Measurements from ENCODE around the gene TLL2. TPM values are rescaled to one million over a fixed set of nuclear protein-coding genes. Genes with fewer than 3 reads are reported as not detected.

The TLL2 gene
- total RNA-seq, 1 donor from 2014 or later, result 0.05 TPM

- intact Hi-C loops (cut with micrococcal nuclease), result no loop called here
Observed at GRCh38 chr10:96327462-96327861, 186.3 kb downstream of the TLL2 start.

GRCh38 chr10:96325719-96326373 lies 187.9 kb downstream of the TLL2 start:
- intact Hi-C loops (cut with micrococcal nuclease), result no loop called here

GRCh38 chr10:96324447-96324846 lies 189.3 kb downstream of the TLL2 start:
- intact Hi-C loops (cut with micrococcal nuclease), result no loop called here

GRCh38 chr10:96322275-96322674 lies 191.5 kb downstream of the TLL2 start:
- intact Hi-C loops (cut with micrococcal nuclease), result no loop called here

- intact Hi-C loops (cut with micrococcal nuclease), result no loop called here
Observed at GRCh38 chr10:96321822-96322221, 191.9 kb downstream of the TLL2 start.

- intact Hi-C loops (cut with micrococcal nuclease), result no loop called here
Observed at GRCh38 chr10:96319754-96320474, 193.8 kb downstream of the TLL2 start.

- intact Hi-C loops (cut with micrococcal nuclease), result no loop called here
Observed at GRCh38 chr10:96317067-96317833, 196.5 kb downstream of the TLL2 start.

Other genes with a start within 250 kb of the TLL2 start
- not detected in 2 replicates for gene BLNK, start 242.4 kb downstream of the TLL2 start, total RNA-seq
- not detected in 2 replicates for gene DNTT, start 209.5 kb downstream of the TLL2 start, total RNA-seq
- not detected in 2 replicates for gene OPALIN, start 154.9 kb downstream of the TLL2 start, total RNA-seq
- 76.7 and 81.1 TPM in 2 replicates for gene TM9SF3, start 73.1 kb upstream of the TLL2 start, total RNA-seq
- 2.7 and 3.1 TPM in 2 replicates for gene PIK3AP1, start 206.6 kb upstream of the TLL2 start, total RNA-seq

Data from T-helper 2 cell treated with Interferon-gamma antibody and Interleukin-4, amounts not matched to agents 100 ng/mL and 5 ng/mL, for 36 hours (primary cell).